Loucy (cell line): ENCODE data around the gene NDUFV3.

ENCODE experiments used
- EZH2phosphoT487 ChIP-seq: fragments of 200-600 bp; IDR thresholded peaks from 2 replicates; pipeline ENCODE4 v1.6.1; 2018; ENCODE audit warnings: antibody characterized with exemption, mild to moderate bottlenecking, moderate library complexity, borderline replicate concordance
- TF ChIP-seq, protein P1 (sequence below): fragments of 200-600 bp; sonication (generic); conservative IDR thresholded peaks from 2 replicates; pipeline ENCODE4 v1.5.1; 2014; ENCODE audit warnings: mild to moderate bottlenecking, antibody characterized with exemption, low read length

DNA sequence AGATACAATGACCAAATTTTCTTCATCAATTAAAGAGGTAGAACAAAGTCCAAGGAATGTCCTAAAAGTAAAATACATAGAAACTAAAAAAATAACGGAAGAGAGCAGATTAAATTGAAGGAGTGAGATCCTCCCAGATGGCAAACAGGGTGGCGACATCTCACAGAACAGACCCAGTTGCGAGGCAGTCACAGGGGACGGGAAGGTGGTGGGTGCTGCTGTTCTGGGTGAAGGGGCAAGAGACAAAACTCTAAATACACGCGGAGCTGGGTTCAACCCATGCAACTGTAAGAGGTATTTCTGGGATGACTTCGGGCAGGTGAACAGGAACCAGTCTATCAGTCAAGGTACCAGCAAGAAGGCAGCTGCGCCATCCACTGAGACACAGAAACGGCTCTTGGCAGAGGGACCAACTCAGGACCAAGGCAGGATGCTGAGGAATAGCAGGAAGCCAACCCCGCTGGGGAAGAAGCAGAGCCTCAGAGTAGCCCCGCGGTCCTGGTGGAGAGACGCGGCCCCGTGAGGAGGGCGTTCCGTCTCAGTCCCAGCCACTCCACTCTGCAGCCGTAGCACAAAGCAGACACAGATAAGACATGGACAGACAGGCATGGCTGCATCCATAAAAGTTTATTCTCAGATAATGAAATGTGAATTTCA lies 45.9 kb upstream of the NDUFV3 start:
- TF ChIP-seq, protein P1, sequence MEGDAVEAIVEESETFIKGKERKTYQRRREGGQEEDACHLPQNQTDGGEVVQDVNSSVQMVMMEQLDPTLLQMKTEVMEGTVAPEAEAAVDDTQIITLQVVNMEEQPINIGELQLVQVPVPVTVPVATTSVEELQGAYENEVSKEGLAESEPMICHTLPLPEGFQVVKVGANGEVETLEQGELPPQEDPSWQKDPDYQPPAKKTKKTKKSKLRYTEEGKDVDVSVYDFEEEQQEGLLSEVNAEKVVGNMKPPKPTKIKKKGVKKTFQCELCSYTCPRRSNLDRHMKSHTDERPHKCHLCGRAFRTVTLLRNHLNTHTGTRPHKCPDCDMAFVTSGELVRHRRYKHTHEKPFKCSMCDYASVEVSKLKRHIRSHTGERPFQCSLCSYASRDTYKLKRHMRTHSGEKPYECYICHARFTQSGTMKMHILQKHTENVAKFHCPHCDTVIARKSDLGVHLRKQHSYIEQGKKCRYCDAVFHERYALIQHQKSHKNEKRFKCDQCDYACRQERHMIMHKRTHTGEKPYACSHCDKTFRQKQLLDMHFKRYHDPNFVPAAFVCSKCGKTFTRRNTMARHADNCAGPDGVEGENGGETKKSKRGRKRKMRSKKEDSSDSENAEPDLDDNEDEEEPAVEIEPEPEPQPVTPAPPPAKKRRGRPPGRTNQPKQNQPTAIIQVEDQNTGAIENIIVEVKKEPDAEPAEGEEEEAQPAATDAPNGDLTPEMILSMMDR = no peak
- TF ChIP-seq EZH2phosphoT487 = no peak
